Right lung (tissue), 5 donors: Measurements from ENCODE around the gene DBNDD2. TPM values are rescaled to one million over a fixed set of nuclear protein-coding genes. Genes with fewer than 3 reads are reported as not detected.

Experiments used
- DNase-seq, 2 donors: peaks; one replicate each; pipeline ENCODE4 v3.0.0-alpha.2; 2013
- polyA plus RNA-seq, 5 donors: library from polyadenylated mRNA; unstranded; fragments of 120-200 nt; gene quantifications; one replicate each; pipeline versions ENCODE4 v1.2.1 to v1.2.3, GENCODE V29; 2013; ENCODE audit warnings: inconsistent platforms in 1 of 5, low replicate concordance in 1 of 5; ENCODE audit not compliant: insufficient read length in 5 of 5, insufficient read depth in 1 of 5

DBNDD2 gene
- polyA plus RNA-seq, 5 donors, result 19.6 to 24.1 (median 22.6) TPM

GRCh38 chr20:45445805-45446562 is 37.9 kb downstream of the DBNDD2 start:
- no peak for DNase-seq

- no peak for DNase-seq
Measured at GRCh38 chr20:45448270-45448669, 40.2 kb downstream of the DBNDD2 start.

DNA sequence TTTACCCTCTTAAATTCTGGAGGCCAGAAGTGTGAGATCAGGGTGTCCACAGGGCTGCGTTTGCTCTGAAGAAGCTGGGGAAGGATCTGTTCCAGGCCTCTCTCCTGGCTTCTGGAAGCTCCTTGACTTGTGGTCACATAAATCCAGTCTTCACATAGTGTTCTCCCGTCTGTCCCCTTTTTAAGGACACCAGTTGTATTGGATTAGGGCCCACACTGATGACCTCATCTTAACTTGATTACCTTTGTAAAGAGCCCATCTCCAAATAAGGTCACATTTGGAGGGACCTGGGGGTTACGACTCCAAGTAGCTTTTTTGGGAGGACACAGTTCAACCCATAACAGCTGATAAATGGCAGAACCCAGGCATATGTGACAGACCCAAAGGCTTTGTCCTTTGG is 41.4 kb downstream of the DBNDD2 start:
- DNase-seq, result no peak

- no peak for DNase-seq
Measured at GRCh38 chr20:45450097-45450818, 42.2 kb downstream of the DBNDD2 start.

DNA sequence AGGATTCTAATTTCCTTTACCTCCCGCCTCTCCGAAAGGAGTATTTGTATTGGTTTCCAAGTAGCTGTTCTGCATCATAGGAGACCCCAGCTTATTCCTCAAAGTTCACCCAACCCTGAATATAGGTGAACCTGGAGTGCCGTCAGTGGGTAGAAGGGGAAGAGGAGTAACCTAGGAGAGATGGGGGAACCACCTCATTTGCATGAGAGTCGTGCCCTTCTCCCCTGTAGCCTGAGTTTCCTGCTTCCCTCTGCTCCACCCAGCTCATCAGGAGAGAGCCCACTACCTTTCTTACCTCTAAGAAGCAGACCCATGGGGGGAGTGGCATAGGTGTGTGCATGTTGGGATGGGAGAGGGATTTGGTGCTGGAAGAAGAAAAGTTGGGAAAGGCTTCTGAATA is 44.1 kb downstream of the DBNDD2 start:
- no peak for DNase-seq

- DNase-seq, result no peak
Measured at GRCh38 chr20:45452772-45453691, 44.9 kb downstream of the DBNDD2 start.

DNA sequence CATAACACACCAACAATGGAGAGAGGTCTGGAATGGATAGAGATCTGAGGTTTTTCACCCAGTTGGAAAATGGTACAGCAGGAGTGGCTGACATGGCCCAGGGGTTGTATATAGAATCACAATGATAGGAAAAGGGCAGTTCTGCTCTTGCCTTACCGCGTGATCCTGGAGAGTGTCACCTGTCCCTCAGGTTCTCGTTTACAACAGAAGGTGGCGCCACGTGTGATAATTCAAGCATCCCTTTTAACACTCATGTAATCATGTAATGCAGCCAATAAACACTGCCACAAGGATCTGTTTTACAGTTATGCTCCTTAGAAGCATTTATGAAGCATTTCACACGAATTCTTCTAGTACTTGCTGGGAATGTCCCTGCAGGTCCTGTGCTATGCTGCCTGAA is 48.5 kb downstream of the DBNDD2 start:
- no peak for DNase-seq

DNA sequence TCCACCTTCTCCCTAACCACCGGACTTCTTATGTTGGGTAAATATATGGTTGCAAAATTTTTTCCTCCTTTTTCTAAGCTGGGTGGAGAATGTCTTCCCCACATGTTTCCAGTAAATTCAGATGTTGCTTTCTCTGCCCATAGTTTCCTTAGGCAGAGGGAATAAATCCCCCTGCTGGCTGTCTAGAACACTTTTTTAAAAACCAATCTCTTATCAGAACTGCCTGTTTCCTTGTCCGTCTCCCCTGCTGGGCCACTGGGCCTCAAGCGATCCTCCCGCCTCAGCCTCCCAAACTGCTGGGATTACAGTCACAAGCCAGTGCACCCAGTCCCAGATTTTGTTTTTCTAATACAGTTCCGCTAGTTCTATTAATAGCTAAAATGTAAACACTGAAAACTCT is 51.5 kb downstream of the DBNDD2 start:
- no peak for DNase-seq

Other genes starting within 250 kb of the DBNDD2 start
- not detected for gene PI3, start 233.4 kb upstream of the DBNDD2 start, polyA plus RNA-seq
- not detected for gene SEMG1, start 201.3 kb upstream of the DBNDD2 start, polyA plus RNA-seq
- gene SEMG2, start 186.9 kb upstream of the DBNDD2 start, polyA plus RNA-seq, result not detected
- gene SLPI, start 153.7 kb upstream of the DBNDD2 start, polyA plus RNA-seq, result 1 to 10 TPM; 3.0 to 7.9 (median 3.9) TPM
- gene RBPJL, start 101.4 kb upstream of the DBNDD2 start, polyA plus RNA-seq, result not detected
- under 1 TPM; 0.09 to 0.18 (median 0.14) TPM for gene MATN4, start 100.0 kb upstream of the DBNDD2 start, polyA plus RNA-seq
- 100 to 1,000 TPM; 188 to 275 (median 204) TPM for gene SDC4, start 59.9 kb upstream of the DBNDD2 start, polyA plus RNA-seq
- gene SYS1, start 45.1 kb upstream of the DBNDD2 start, polyA plus RNA-seq, result 10 to 100 TPM; 21.7 to 26.7 (median 22.9) TPM
- gene TP53TG5, start 30.0 kb upstream of the DBNDD2 start, polyA plus RNA-seq, result 1 to 10 TPM; 1.2 to 2.1 (median 1.5) TPM
- gene PIGT, start 7.9 kb downstream of the DBNDD2 start, polyA plus RNA-seq, result 10 to 100 TPM; 75.8 to 89.8 (median 84.1) TPM
- 10 to 100 TPM; 22.1 to 48.6 (median 30.0) TPM for gene WFDC2, start 61.5 kb downstream of the DBNDD2 start, polyA plus RNA-seq
- gene SPINT3, start 107.3 kb downstream of the DBNDD2 start, polyA plus RNA-seq, result not detected
- gene WFDC6, start 131.2 kb downstream of the DBNDD2 start, polyA plus RNA-seq, result under 1 TPM in 2 of 5 donors, not detected in 3; 0.19 to 0.40 TPM
- under 1 TPM; 0.13 to 0.26 (median 0.18) TPM for gene EPPIN, start 139.1 kb downstream of the DBNDD2 start, polyA plus RNA-seq
- gene WFDC8, start 171.0 kb downstream of the DBNDD2 start, polyA plus RNA-seq, result under 1 TPM in 1 of 5 donors, not detected in 4; 0.12 TPM
- gene WFDC10A, start 221.4 kb downstream of the DBNDD2 start, polyA plus RNA-seq, result not detected
- gene WFDC9, start 223.0 kb downstream of the DBNDD2 start, polyA plus RNA-seq, result not detected